ENCODE data around the gene GTF3C1. TPM values are rescaled to one million over a fixed set of nuclear protein-coding genes. Genes with fewer than 3 reads are reported as not detected.

Gene GTF3C1
- total RNA-seq, 2 donors from 2014 or later, result 164 to 233 TPM

DNA sequence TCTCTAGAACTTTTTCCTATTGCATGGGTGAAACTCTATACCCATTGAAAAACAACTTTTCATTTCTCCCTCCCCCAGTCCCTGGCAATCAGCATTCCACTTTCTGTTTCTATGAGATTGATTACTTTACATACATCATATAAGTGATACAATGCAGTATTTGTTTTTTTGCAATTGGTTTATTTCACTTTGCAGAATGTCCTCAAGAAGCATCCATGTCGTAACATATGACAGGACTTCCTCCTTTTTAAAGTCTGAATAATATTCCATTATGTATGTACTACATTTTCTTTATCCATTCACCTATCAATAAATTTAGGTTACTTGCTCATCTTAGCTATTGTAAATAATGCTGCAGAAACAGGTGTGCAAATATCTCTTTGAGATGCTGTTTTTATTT is 139.0 kb downstream of the GTF3C1 start:
- Histone ChIP-seq H3K4me1 (replicated peaks) (no peaks in the 10 kb centered on the region), H3K27ac (no peak overlapping the region), H3K4me3 (no peak overlapping the region), H3K27me3 (replicated peaks; ENCODE audit: insufficient read depth) (no peaks in the 10 kb centered on the region), H3K9me3 (no peaks in the 10 kb centered on the region), H3K36me3 (no peaks in the 10 kb centered on the region)
- intact Hi-C loops (cut with DNase I), result no loop called here
- no peak for DNase-seq (ENCODE audit: low spot score)
- TF ChIP-seq POLR2AphosphoS5 (IDR thresholded peaks at IDR 0.05) (no peak), POLR2A (IDR thresholded peaks at IDR 0.05) (no peak)
- TF ChIP-seq, protein P1, sequence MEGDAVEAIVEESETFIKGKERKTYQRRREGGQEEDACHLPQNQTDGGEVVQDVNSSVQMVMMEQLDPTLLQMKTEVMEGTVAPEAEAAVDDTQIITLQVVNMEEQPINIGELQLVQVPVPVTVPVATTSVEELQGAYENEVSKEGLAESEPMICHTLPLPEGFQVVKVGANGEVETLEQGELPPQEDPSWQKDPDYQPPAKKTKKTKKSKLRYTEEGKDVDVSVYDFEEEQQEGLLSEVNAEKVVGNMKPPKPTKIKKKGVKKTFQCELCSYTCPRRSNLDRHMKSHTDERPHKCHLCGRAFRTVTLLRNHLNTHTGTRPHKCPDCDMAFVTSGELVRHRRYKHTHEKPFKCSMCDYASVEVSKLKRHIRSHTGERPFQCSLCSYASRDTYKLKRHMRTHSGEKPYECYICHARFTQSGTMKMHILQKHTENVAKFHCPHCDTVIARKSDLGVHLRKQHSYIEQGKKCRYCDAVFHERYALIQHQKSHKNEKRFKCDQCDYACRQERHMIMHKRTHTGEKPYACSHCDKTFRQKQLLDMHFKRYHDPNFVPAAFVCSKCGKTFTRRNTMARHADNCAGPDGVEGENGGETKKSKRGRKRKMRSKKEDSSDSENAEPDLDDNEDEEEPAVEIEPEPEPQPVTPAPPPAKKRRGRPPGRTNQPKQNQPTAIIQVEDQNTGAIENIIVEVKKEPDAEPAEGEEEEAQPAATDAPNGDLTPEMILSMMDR (IDR thresholded peaks at IDR 0.05), result no peak
- WGBS, result 93% methylated on average over 1 of the region's 1 CpG

Other genes starting within 250 kb of the GTF3C1 start
- gene IL4R, start 235.9 kb downstream of the GTF3C1 start, total RNA-seq, result 10 to 100 TPM; 30.7 to 89.2 TPM
- under 1 TPM; 0.32 to 0.57 TPM for gene IL21R, start 147.7 kb downstream of the GTF3C1 start, total RNA-seq
- 10 to 100 TPM; 31.7 to 40.9 TPM for gene KATNIP, start 231 bp upstream of the GTF3C1 start, total RNA-seq